ENCODE results near the gene HDLBP.

HDLBP gene

GRCh38 chr2:241315093-241315878, at the start of gene HDLBP:
Gene HDLBP (minus strand): TSS chr2:241315672. CDS start chr2:241266869, 48,803 bp downstream.
- peak within 1 kb of the TSS; percentile 96 for H3K4me3 ChIP-seq (ENCODE audit: low read depth, low read length)
- DNase-seq (ENCODE audit: low read depth): peak; percentile 96

- no peak overlapping the region for H3K4me3 ChIP-seq (ENCODE audit: low read depth, low read length)
- DNase-seq (ENCODE audit: low read depth): no peak
Observed at GRCh38 chr2:241364781-241365180, 49.3 kb upstream of the HDLBP start.

GRCh38 chr2:241363426-241363825, 48.0 kb upstream of the HDLBP start:
- H3K4me3 ChIP-seq (ENCODE audit: low read depth, low read length): no peak overlapping the region
- no peak for DNase-seq (ENCODE audit: low read depth)

- H3K4me3 ChIP-seq (ENCODE audit: low read depth, low read length): no peak overlapping the region
- no peak for DNase-seq (ENCODE audit: low read depth)
Observed at GRCh38 chr2:241359481-241360045, 44.1 kb upstream of the HDLBP start.

GRCh38 chr2:241358470-241358869, 43.0 kb upstream of the HDLBP start:
- DNase-seq (ENCODE audit: low read depth): no peak
- no peak overlapping the region for H3K4me3 ChIP-seq (ENCODE audit: low read depth, low read length)

- DNase-seq (ENCODE audit: low read depth): no peak
- H3K4me3 ChIP-seq (ENCODE audit: low read depth, low read length): peak overlapping the region; percentile 89
Observed at GRCh38 chr2:241357531-241357930, 42.1 kb upstream of the HDLBP start.

GRCh38 chr2:241356871-241357260, 41.4 kb upstream of the HDLBP start:
- H3K4me3 ChIP-seq (ENCODE audit: low read depth, low read length): peak overlapping the region; percentile 89

GRCh38 chr2:241355983-241356870, 40.8 kb upstream of the HDLBP start, which contains the start of gene FARP2:
Gene FARP2 (plus strand): TSS chr2:241356285. CDS start chr2:241373108, 16,823 bp downstream.
- DNase-seq (ENCODE audit: low read depth): peak; percentile 96
- peak within 1 kb of the TSS; percentile 89 for H3K4me3 ChIP-seq (ENCODE audit: low read depth, low read length)

More at GRCh38 chr2:241356871-241357260, 41.4 kb upstream of the HDLBP start:
- no peak for DNase-seq (ENCODE audit: low read depth)

- peak; percentile 22 for DNase-seq (ENCODE audit: low read depth)
Observed at GRCh38 chr2:241354668-241355658, 39.5 kb upstream of the HDLBP start.

GRCh38 chr2:241352227-241352626, 36.8 kb upstream of the HDLBP start:
- no peak overlapping the region for H3K4me3 ChIP-seq (ENCODE audit: low read depth, low read length)
- no peak for DNase-seq (ENCODE audit: low read depth)

More at GRCh38 chr2:241354668-241355658, 39.5 kb upstream of the HDLBP start:
- H3K4me3 ChIP-seq (ENCODE audit: low read depth, low read length): peak overlapping the region; percentile 27

- no peak for DNase-seq (ENCODE audit: low read depth)
- no peak overlapping the region for H3K4me3 ChIP-seq (ENCODE audit: low read depth, low read length)
Observed at GRCh38 chr2:241351640-241352031, 36.2 kb upstream of the HDLBP start.

GRCh38 chr2:241350878-241351639, 35.6 kb upstream of the HDLBP start:
- no peak for DNase-seq (ENCODE audit: low read depth)
- no peak overlapping the region for H3K4me3 ChIP-seq (ENCODE audit: low read depth, low read length)

GRCh38 chr2:241350530-241350877, 35.0 kb upstream of the HDLBP start:
- H3K4me3 ChIP-seq (ENCODE audit: low read depth, low read length): no peak overlapping the region
- DNase-seq (ENCODE audit: low read depth): no peak

GRCh38 chr2:241349941-241350340, 34.5 kb upstream of the HDLBP start:
- H3K4me3 ChIP-seq (ENCODE audit: low read depth, low read length): no peak overlapping the region
- DNase-seq (ENCODE audit: low read depth): no peak

GRCh38 chr2:241344925-241345651, 29.6 kb upstream of the HDLBP start:
- no peak overlapping the region for H3K4me3 ChIP-seq (ENCODE audit: low read depth, low read length)
- DNase-seq (ENCODE audit: low read depth): no peak

GRCh38 chr2:241340631-241341163, 25.2 kb upstream of the HDLBP start:
- no peak for DNase-seq (ENCODE audit: low read depth)
- no peak overlapping the region for H3K4me3 ChIP-seq (ENCODE audit: low read depth, low read length)

Data from skeletal muscle cell (primary cell).